Lung microvascular endothelial cell (primary cell): ENCODE results near the gene ANKRD63. TPM values are rescaled to one million over a fixed set of nuclear protein-coding genes. Genes with fewer than 3 reads are reported as not detected.
A peak's percentile ranks its signal among the peaks of the same experiment; 100 is the strongest.

Source experiments
- DNase-seq, 2 donors: peaks; one replicate each; pipeline versions ENCODE4 v3.0.0 to v3.0.0-alpha.2; 2010; ENCODE audit warnings: low read depth in 2 of 2
- total RNA-seq: library from RNA; depleted of rRNA; stranded (reverse); fragments of >200 nt; gene quantifications from 2 replicates; pipeline ENCODE4 v1.2.1, GENCODE V29; 2014

The ANKRD63 gene
- total RNA-seq, 1 donor from 2014 or later: not detected

GRCh38 chr15:40279437-40280141, 3.3 kb downstream of the ANKRD63 start:
- peak; percentile 57 to 68 for DNase-seq

GRCh38 chr15:40278026-40278425, 4.8 kb downstream of the ANKRD63 start:
- DNase-seq: no peak

- no peak for DNase-seq
Measured at GRCh38 chr15:40277471-40277870, 5.4 kb downstream of the ANKRD63 start.

GRCh38 chr15:40276927-40277326, 5.9 kb downstream of the ANKRD63 start:
- DNase-seq: no peak

GRCh38 chr15:40275954-40276353, 6.9 kb downstream of the ANKRD63 start:
- no peak for DNase-seq

- DNase-seq: no peak
Measured at GRCh38 chr15:40275523-40275922, 7.3 kb downstream of the ANKRD63 start.

GRCh38 chr15:40274350-40275274, 8.3 kb downstream of the ANKRD63 start:
- DNase-seq: peak; percentile 87 to 91

- no peak for DNase-seq
Measured at GRCh38 chr15:40273428-40273827, 9.4 kb downstream of the ANKRD63 start.

- DNase-seq: peak; percentile 22 to 54
Measured at GRCh38 chr15:40272485-40273056, 10.3 kb downstream of the ANKRD63 start.

GRCh38 chr15:40271685-40272484, 11.0 kb downstream of the ANKRD63 start:
- DNase-seq: no peak

GRCh38 chr15:40270246-40270995, 12.4 kb downstream of the ANKRD63 start:
- peak in 1 of 2 donors; percentile 61 for DNase-seq

- DNase-seq: no peak
Measured at GRCh38 chr15:40269604-40270003, 13.3 kb downstream of the ANKRD63 start.

- DNase-seq: no peak
Measured at GRCh38 chr15:40267670-40268069, 15.2 kb downstream of the ANKRD63 start.

GRCh38 chr15:40266828-40267304, 16.0 kb downstream of the ANKRD63 start:
- peak; percentile 78 to 97 for DNase-seq

- DNase-seq: no peak
Measured at GRCh38 chr15:40265875-40266274, 17.0 kb downstream of the ANKRD63 start.

GRCh38 chr15:40265355-40265754, 17.5 kb downstream of the ANKRD63 start:
- DNase-seq: no peak

- no peak for DNase-seq
Measured at GRCh38 chr15:40264321-40265153, 18.3 kb downstream of the ANKRD63 start.

GRCh38 chr15:40263024-40263754, 19.7 kb downstream of the ANKRD63 start:
- DNase-seq: peak in 1 of 2 donors; percentile 29

GRCh38 chr15:40259021-40259420, 23.8 kb downstream of the ANKRD63 start:
- DNase-seq: no peak
